Measurements from ENCODE around the gene EMP1. TPM values are rescaled to one million over a fixed set of nuclear protein-coding genes. Genes with fewer than 3 reads are reported as not detected.

EMP1 gene
- total and polyA plus RNA-seq, 2 of the 8 experiments (the other 6 are each of a cell fraction or from before 2014, with no cell fraction given), result 0.17 to 0.65 TPM

DNA sequence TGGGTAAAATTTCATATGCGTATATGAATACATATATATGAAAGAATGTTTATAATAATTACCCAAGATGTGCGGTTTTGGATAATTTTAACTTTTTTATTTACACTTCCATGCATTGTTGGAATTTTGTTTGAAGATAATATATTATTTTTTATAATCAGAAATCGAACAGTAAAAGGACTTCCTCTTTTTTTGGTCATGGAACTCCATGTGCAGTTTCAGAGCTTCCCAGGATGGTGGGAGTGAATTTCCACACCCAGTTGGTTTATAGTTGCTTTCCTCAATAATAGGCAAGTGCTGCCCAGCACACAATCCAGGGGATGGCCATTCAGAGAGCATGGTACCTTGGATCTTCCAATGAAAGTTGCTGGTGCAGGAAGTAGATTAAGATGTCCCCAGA lies 6.3 kb upstream of the EMP1 start:
- TF ChIP-seq, protein P1, sequence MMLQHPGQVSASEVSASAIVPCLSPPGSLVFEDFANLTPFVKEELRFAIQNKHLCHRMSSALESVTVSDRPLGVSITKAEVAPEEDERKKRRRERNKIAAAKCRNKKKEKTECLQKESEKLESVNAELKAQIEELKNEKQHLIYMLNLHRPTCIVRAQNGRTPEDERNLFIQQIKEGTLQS (IDR thresholded peaks at IDR 0.05; ENCODE audit: insufficient read depth, low read depth, low read length), result no peak
- TF ChIP-seq, protein P2, sequence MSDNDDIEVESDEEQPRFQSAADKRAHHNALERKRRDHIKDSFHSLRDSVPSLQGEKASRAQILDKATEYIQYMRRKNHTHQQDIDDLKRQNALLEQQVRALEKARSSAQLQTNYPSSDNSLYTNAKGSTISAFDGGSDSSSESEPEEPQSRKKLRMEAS (IDR thresholded peaks at IDR 0.05), result no peak
- TF ChIP-seq NRF1 (IDR thresholded peaks at IDR 0.05; ENCODE audit: low read depth, low read length) (no peak), RFX5 (IDR thresholded peaks at IDR 0.05; ENCODE audit: borderline replicate concordance, low read depth, low read length) (no peak)
- TF ChIP-seq, protein P3, sequence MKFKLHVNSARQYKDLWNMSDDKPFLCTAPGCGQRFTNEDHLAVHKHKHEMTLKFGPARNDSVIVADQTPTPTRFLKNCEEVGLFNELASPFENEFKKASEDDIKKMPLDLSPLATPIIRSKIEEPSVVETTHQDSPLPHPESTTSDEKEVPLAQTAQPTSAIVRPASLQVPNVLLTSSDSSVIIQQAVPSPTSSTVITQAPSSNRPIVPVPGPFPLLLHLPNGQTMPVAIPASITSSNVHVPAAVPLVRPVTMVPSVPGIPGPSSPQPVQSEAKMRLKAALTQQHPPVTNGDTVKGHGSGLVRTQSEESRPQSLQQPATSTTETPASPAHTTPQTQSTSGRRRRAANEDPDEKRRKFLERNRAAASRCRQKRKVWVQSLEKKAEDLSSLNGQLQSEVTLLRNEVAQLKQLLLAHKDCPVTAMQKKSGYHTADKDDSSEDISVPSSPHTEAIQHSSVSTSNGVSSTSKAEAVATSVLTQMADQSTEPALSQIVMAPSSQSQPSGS (IDR thresholded peaks at IDR 0.05; ENCODE audit: low read length), result no peak
- H3K14ac ChIP-seq (ENCODE audit: insufficient read length), result no peak overlapping the region
- H3K27me3 ChIP-seq (replicated peaks in 1 of 4; ENCODE audit: control insufficient read depth in 3 of 4, extremely low read depth in 1 of 4, insufficient read depth in 3 of 4, low read length in 3 of 4), result no peaks in the 10 kb centered on the region
- H3K23ac ChIP-seq (ENCODE audit: insufficient read length), result no peak overlapping the region
- no peak for FAIRE-seq
- no peaks in the 10 kb centered on the region for H3K9me3 ChIP-seq (ENCODE audit: insufficient read depth in 2 of 2, low read depth in 1 of 2, low read length in 1 of 2)
- no peak overlapping the region for H2BK120ac ChIP-seq (replicated peaks; ENCODE audit: low read depth, low read length)
- no peak for DNase-seq (ENCODE audit: low read depth in 1 of 2, low spot score in 2 of 2)
- H3K4me1 ChIP-seq (replicated peaks in 1 of 4; ENCODE audit: control insufficient read depth in 3 of 4, insufficient read depth in 4 of 4, low read length in 3 of 4), result no peaks in the 10 kb centered on the region
- H3K9ac ChIP-seq (replicated peaks in 1 of 4; ENCODE audit: extremely low read depth in 1 of 4, low read depth in 3 of 4, low read length in 3 of 4), result no peak overlapping the region
- H3K4me2 ChIP-seq (ENCODE audit: insufficient read depth in 1 of 2, low read depth in 2 of 2, low read length in 2 of 2), result no peak overlapping the region
- no peak overlapping the region for H2AK5ac ChIP-seq (ENCODE audit: low read depth, low read length)
- ChIA-PET CTCF (ENCODE audit: partially characterized antibody) (interaction anchor here (1.0 to 3.3 kb wide), 6 partner anchors 12 to 204 kb away, joined by 3 to 11 read pairs (median 6); no protein-coding TSS in a partner anchor), POLR2A (ENCODE audit: partially characterized antibody) (no interaction called here)
- no peaks in the 10 kb centered on the region for H3K79me1 ChIP-seq (ENCODE audit: low read depth, low read length)
- H4K8ac ChIP-seq (ENCODE audit: extremely low read depth, insufficient read depth, low read length), result no peak overlapping the region
- no peaks in the 10 kb centered on the region for H3K23me2 ChIP-seq (ENCODE audit: low read depth, low read length)
- H2AFZ ChIP-seq (ENCODE audit: low read length), result no peak overlapping the region
- no peak overlapping the region for H4K91ac ChIP-seq (replicated peaks; ENCODE audit: insufficient read length, low read length)
- H3K27ac ChIP-seq (ENCODE audit: low read depth, low read length), result no peak overlapping the region
- no peak overlapping the region for H3K4me3 ChIP-seq (ENCODE audit: extremely low read depth in 1 of 4, insufficient read depth in 2 of 4, low read depth in 3 of 4, low read length in 4 of 4)
- H2BK5ac ChIP-seq (ENCODE audit: low read depth, low read length), result no peak overlapping the region
- no peak overlapping the region for H3K4ac ChIP-seq (replicated peaks; ENCODE audit: insufficient read length, low read depth, low read length)
- H3K56ac ChIP-seq (replicated peaks; ENCODE audit: insufficient read length, low read depth, low read length), result no peak overlapping the region
- WGBS, 2 experiments (ENCODE audit: extremely low coverage in 1 of 2, insufficient coverage in 1 of 2, insufficient read length in 1 of 2, insufficient replicate concordance in 2 of 2, low coverage in 1 of 2, low lambda C conversion rate in 2 of 2, missing lambda C conversion rate in 1 of 2), result 65% methylated on average over 3 of the region's 3 CpGs; no CpG with 5 or more reads in 1 of the 2 experiments
- no peak overlapping the region for H4K5ac ChIP-seq (ENCODE audit: insufficient read length, low read depth, low read length)
- H2BK12ac ChIP-seq (ENCODE audit: low read depth, low read length), result no peak overlapping the region
- H2BK20ac ChIP-seq (ENCODE audit: low read length), result no peak overlapping the region
- H3K36me3 ChIP-seq (ENCODE audit: control insufficient read depth in 2 of 4, insufficient read depth in 4 of 4, low read length in 3 of 4), result no peaks in the 10 kb centered on the region
- no peak overlapping the region for H2BK15ac ChIP-seq (ENCODE audit: low read length)
- no peaks in the 10 kb centered on the region for H3K79me2 ChIP-seq (ENCODE audit: control insufficient read depth in 1 of 2, insufficient read depth in 2 of 2, low read length in 2 of 2)
- no peaks in the 10 kb centered on the region for H4K20me1 ChIP-seq (replicated peaks in 1 of 2; ENCODE audit: control insufficient read depth in 1 of 2, insufficient read depth in 2 of 2, low read length in 2 of 2)
- H3K18ac ChIP-seq (ENCODE audit: extremely low read depth, low read length), result no peak overlapping the region

Measured in H1 (cell line).